Activated gamma-delta T cell treated with Interleukin-2 at 50 U/mL for 16 hours (primary cell): ENCODE data around the gene HSPA12B.
"Not testable (repeated sequence)": the region's sequence is repeated elsewhere in the genome, so short reads cannot be mapped to it uniquely, and the experiment has no call there.

Source experiments
- DNase-seq: peaks from one replicate; pipeline ENCODE4 v3.0.0-alpha.2; 2020

Gene HSPA12B

DNA sequence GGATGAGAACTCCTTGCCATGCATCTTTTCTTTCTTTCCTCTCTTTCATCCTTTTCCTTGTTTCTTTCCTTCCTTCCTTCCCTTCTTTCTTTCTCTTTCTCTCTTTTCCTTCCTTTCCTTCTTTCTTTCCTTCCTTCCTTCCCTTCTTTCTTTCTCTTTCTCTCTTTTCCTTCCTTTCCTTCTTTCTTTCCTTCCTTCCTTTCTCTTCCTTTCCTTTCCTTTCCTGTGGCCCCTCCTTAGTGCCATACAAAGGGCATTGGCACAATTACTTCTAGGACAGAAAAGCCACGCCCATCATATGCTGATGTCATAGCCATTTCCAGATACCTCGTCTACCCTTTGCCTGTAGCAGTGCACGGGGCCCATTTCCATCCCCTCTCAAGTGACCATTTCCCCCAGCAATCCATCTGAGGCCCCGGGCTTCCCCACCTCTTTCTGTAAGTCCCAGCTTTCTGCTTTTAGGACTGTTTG is 56.2 kb downstream of the HSPA12B start:
- no peak for DNase-seq

DNA sequence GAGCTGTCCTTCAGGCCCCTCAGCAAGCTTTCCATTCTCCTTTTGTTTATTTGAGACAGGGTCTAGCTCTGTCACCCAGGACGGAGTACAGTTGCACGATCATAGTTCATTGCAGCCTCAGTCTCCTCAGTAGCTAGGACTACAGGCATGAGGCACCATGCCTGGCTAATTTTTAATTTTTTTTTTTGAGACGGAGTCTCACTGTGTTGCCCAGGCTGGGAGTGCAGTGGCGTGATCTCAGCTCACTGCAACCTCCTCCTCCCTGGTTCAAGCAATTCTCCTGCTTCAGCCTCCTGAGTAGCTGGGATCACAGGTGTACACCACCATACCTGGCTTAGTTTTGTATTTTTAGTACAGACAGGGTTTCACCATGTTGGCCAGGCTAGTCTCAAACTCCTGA is 56.7 kb downstream of the HSPA12B start:
- not testable (repeated sequence) for DNase-seq

DNA sequence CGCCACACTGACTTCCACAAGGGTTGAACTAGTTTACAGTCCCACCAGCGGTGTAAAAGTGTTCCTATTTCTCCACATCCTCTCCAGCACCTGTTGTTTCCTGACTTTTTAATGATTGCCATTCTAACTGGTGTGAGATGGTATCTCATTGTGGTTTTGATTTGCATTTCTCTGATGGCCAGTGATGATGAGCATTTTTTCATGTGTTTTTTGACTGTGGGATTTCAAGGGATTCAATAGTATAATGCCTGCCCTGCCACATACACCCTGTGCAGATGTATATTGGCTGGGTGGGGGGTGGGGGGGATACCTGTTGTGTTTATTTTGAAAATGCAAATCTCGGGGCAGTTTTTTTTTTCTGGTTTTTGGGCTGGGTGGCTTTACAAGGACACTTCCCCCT is 61.7 kb downstream of the HSPA12B start:
- DNase-seq, result not testable (repeated sequence)

DNA sequence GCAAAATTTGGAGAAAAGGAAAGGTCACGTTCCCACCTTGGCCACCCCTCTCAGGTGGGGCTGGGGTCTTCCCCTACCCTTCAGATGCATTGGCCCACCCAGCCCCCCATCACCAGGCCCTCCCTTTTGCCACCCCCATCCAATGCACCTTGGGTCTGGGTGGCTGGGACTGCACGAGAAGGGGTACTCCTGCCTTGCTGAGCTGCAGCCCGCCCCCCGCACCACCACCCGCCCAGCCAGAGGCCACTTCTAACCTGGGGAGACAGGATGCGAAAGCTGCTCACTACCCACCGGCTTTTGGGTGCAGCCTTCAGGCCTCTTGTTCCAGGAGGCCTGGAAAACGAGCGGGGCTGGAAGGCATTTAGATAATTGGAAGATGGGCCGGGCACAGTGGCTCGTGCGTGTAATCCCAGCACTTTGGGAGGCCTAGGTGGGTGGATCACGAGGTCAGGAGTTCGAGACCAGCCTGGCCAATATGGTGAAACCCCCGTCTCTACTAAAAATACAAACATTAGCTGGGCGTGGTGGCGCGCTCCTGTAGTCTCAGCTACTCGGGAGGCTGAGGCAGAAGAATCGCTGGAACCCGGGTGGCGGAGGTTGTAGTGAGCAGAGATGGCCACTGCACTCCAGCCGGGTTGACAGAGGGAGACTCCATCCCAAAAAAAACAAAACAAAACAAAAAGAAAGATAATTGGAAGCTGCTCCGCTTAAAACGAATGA is 62.4 kb downstream of the HSPA12B start:
- DNase-seq, result no peak

DNA sequence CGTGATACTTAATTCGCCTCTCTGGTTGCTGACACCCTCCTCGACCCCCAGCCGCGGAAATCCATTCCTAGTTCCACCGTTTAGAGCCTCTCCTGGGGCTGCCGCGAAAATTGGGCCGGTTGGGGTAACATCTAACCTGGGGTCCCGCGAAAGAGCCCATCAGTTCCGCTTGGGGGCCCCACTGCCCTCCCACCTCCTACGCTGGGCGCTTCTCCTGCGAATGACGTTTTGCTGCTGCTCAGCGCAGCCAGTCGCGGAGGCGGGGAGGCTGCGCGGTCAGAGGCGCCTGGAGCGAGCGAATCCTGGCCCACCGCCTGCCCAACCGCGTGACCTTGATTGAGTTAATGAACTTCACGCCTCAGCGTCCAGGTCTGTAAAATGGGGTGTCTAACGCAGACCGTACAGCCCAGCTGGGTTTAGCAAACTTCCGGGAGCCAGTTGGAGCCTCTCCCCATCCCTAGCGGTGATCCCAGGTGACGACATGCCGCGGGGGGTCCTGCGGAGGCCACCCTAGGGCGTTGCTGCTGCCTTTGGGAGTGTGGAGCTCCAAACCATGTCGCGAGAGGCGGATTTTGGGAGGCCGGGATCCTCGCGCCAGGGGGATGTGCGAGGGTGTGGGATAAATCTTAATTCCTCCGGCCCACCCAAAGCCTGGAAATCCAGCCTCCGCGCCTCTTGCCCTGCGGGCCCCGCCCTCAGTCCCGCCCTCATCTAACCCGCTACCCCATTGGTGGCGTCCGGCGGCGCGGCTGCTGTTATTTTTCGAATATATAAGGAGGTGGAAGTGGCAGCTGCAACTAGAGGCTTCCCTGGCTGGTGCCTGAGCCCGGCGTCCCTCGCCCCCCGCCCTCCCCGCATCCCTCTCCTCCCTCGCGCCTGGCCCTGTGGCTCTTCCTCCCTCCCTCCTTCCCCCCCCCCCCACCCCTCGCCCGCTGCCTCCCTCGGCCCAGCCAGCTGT is 63.3 kb downstream of the HSPA12B start, which contains the start of gene CDC25B:
CDC25B (plus strand) TSS at position 800 of the 958 bp plus-strand sequence. CDS start 222 bp downstream, outside the sequence.
- DNase-seq, result peak; percentile 88

DNA sequence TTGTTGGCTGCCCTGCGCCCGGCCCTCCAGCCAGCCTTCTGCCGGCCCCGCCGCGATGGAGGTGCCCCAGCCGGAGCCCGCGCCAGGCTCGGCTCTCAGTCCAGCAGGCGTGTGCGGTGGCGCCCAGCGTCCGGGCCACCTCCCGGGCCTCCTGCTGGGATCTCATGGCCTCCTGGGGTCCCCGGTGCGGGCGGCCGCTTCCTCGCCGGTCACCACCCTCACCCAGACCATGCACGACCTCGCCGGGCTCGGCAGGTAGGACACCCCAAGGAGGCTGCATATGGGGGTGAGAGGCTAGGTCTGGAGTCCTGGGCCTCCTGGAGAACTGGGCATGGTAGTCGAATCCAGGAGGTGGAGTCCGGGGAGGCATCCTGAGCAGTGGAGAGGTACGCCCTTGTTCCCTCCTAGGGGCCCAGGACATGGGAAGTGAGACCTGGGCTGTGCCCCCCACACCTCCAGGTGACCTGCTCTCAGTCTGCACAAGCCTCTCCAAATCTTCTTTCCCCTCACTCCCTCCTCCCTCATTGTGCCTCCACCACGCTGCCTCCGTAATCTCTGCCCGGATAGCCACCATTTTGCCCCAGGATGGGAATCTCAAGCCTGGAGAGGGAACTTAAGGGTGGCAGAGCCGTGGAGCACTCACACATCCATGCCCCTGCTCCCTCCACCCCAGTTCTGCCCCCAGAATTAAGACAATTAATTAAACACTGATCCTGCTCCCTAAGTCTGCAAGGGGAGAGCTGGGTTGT is 64.2 kb downstream of the HSPA12B start:
- no peak for DNase-seq

DNA sequence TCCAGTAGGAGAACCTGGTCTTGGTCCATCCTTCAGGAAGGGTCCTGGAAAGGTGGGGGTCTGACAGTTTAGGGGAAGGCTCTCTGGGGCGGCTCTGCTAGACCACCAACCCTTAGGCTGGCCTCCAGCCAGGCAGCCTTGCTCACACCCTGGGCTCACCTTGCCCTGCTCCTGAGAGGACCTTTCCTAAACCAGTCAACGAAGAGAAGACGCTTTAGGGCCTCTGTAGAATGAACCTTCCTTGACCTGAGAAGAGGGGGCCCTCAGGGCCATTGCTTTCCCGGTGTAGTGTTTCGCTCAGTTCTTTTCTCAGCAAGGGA is 64.7 kb downstream of the HSPA12B start:
- DNase-seq, result no peak

DNA sequence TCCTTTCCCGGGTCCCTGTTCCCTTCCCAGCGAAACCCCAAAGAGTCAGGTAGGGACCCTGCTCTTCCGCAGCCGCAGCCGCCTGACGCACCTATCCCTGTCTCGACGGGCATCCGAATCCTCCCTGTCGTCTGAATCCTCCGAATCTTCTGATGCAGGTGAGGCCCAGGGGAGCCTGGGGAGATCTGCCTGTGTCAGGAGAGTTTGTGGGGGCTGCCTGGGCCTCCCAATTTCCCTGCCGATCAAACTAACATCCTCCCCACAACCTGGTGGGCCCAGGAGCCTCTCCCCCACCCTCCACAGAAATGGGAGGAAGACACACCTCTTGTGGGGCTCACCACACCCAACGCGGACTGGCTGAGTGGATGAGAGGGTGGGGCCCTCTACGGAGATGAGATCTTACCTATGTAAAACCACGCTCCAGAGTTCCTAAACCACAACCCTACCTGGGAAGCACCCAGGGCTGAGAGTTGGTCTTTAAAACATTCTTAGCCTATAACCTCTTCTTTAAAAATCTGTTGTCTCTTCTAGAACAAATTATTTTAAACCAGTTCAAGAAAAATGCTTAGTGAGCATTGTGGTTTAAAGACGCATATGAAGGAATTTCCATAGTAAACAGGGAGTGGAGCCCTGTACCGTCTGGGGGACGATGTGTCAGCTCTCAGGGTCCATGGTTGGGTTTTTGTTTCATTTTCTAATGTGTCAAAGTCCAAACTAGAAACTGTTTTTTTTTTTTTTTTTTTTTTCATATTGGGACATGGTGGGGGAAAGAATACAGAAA is 65.3 kb downstream of the HSPA12B start:
- peak; percentile 50 for DNase-seq

DNA sequence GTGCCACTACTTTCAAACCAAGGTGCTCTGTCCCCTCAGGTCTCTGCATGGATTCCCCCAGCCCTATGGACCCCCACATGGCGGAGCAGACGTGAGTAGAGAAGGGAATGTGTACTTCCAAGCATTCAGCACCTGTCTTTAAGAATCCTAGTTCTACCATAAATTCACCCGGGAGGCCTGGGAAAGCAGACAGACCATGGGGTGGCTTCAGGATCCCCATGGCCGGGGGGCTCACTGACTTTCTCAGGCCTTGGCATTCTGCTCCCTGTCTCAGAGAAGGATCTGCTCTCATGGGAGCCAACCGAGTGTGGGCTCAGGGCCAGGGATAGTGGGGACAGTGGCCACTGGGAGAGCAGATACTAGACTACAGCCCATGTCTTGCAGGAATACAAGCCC is 65.9 kb downstream of the HSPA12B start:
- DNase-seq, result no peak

DNA sequence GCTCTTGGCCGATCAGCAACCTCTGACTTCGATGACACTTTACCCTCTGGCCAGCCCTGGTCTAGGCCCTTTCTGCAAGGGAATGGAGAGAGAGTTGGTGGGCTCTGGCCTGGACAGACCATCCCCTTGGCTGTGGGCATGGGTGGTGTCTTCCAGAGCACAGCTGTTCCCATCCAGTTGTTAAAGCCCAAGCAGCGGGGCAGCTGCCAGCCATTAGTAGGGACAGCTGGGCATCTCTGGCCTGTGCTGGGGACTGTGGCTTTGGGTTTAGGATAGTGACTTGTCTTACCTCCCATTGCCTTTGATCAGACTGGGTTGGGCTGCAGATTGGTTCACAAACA is 66.4 kb downstream of the HSPA12B start:
- DNase-seq, result no peak

DNA sequence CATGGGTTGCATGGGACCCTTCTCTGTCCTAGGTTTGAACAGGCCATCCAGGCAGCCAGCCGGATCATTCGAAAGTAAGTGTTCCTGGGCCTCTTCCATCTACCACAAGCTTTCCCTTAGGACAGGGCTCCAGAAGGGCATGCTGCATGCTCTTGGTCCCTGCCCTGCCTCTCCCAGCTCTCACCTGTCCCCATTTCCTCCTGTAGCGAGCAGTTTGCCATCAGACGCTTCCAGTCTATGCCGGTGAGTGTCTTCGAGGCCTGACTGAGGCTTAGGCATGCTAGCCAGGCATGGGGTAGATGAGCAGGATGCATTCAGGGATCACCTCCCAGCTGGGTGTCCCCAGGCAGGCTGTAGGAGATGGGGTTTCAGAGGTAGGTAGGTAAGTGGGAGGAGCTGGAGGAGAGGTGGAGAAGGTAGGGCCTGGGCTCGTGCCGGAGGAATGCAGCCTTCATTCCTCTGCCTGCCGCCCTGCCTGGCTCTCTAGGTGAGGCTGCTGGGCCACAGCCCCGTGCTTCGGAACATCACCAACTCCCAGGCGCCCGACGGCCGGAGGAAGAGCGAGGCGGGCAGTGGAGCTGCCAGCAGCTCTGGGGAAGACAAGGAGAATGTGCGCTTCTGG is 67.9 kb downstream of the HSPA12B start:
- DNase-seq, result no peak

DNA sequence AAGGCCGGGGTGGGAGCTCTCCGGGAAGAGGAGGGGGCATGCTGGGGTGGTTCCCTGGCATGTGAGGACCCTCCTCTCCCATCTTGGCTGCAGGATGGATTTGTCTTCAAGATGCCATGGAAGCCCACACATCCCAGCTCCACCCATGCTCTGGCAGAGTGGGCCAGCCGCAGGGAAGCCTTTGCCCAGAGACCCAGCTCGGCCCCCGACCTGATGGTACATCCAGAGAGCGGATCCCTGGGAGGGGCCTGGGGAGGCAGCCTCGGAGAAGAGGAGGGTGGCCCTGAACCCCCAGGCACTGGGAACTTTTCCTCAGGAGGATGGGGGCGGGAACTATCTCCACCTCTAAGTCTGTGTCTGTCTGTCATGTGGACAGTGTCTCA is 68.4 kb downstream of the HSPA12B start:
- no peak for DNase-seq

DNA sequence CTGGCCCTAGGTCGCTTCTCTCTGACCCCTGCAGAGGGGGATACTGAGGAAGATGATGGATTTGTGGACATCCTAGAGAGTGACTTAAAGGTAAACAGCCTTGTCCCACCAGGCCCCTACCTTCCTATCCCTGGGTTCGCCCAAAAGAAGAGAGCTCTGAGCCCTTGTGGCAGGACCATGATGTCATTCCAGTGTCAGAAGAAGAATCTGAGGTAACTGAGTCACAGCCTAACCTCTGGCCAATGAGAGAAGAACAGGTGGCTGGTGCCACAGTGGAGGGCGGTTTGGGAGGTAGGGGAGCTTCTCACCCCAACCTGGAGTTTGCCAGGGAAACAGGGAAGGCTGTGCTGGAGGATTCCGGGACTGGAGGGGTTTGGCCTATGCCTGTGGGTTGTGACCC is 68.8 kb downstream of the HSPA12B start:
- DNase-seq, result no peak

DNA sequence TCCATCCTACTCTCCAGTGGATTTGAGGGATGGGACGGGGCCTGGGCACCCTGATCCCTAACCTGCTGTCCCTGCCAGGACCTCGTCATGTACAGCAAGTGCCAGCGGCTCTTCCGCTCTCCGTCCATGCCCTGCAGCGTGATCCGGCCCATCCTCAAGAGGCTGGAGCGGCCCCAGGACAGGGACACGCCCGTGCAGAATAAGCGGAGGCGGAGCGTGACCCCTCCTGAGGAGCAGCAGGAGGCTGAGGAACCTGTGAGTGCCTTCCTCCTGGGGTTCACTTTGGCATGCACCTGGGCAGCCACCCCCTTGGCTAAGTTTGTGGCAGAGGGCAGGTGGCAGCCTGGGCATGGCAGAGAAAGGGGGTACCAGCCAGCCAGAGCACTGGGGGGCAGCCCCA is 69.4 kb downstream of the HSPA12B start:
- DNase-seq, result no peak
